ACC112 (cell line): ENCODE measurements around the gene RAB35.

Source experiments
- H2AFZ ChIP-seq: fragments of 200-600 bp; sonication (generic); one replicate; pipeline ENCODE4 v1.6.0; 2017; ENCODE audit warnings: antibody characterized with exemption, low read length; ENCODE audit not compliant: unreplicated experiment
- H3K27ac ChIP-seq: fragments of 200-600 bp; sonication (generic); 2 replicates; pipeline ENCODE4 v1.5.1; 2014; ENCODE audit warnings: low read depth, mild to moderate bottlenecking, antibody characterized with exemption, low read length, moderate library complexity
- H3K27me3 ChIP-seq: fragments of 200-600 bp; sonication (generic); 2 replicates; pipeline ENCODE4 v1.6.1; 2014; ENCODE audit warnings: mild to moderate bottlenecking, antibody characterized with exemption, low read length, moderate library complexity, mixed read lengths; ENCODE audit not compliant: insufficient read depth
- H3K36me3 ChIP-seq: fragments of 200-600 bp; sonication (generic); 2 replicates; pipeline ENCODE4 v1.6.1; 2016; ENCODE audit warnings: mild to moderate bottlenecking, antibody characterized with exemption, low read length, moderate library complexity, mixed read lengths; ENCODE audit not compliant: insufficient read depth
- H3K4me1 ChIP-seq: fragments of 200-600 bp; sonication (generic); one replicate; pipeline ENCODE4 v1.6.1; 2016; ENCODE audit warnings: low read length, mixed read lengths; ENCODE audit not compliant: insufficient read depth, unreplicated experiment, control insufficient read depth
- H3K4me3 ChIP-seq: fragments of 200-600 bp; sonication (generic); 2 replicates; pipeline ENCODE4 v1.5.1; 2014; ENCODE audit warnings: mild to moderate bottlenecking, low read depth, low read length
- H3K79me2 ChIP-seq: fragments of 200-600 bp; sonication (generic); one replicate; pipeline ENCODE4 v1.6.0; 2016; ENCODE audit warnings: low read length; ENCODE audit not compliant: control insufficient read depth, unreplicated experiment, insufficient read depth

The RAB35 gene

DNA sequence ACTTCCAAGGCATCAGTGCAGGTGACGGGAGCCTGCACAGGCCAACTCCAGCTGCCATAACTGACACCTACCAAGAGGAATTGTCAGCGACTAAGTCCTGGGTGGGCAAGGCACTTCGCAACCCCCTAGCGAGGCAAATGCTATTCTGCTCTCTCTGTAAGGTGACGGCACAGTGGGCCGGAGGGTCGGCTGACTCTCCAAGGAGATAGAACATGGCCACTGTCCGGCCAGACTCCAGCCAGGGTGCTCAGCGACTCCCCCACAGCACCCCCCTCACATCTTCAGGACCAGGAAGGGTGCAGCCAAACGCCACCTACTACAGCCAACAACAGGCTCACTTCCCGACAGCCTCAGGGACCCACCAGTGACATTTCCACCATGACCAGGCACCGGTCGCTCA is 13.2 kb downstream of the RAB35 start:
- H3K36me3 ChIP-seq: no peaks in the 10 kb centered on the region
- H3K27ac ChIP-seq: no peak overlapping the region
- H3K27me3 ChIP-seq: no peaks in the 10 kb centered on the region
- no peak overlapping the region for H3K4me3 ChIP-seq
- peaks cover 14% of the 10 kb centered on the region for H3K4me1 ChIP-seq
- peaks cover 71% of the 10 kb centered on the region for H3K79me2 ChIP-seq
- no peak overlapping the region for H2AFZ ChIP-seq

DNA sequence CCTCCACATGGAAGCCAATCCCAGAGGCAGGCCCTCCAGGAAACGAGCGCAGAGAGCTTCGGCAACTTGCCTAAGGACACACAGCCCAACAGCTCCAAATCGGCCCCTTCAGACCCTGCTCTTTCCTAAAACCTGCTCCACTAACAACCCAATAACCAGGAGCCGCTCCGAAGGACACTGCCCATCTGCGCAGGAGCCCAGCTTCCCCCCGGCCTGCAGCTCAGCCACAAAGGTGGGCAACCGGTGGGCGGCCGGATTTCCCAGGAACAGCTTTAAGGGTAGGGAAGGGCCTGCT is 13.6 kb downstream of the RAB35 start:
- Histone ChIP-seq H3K27me3 (no peaks in the 10 kb centered on the region), H3K27ac (no peak overlapping the region), H3K36me3 (no peaks in the 10 kb centered on the region), H3K4me1 (peaks cover 14% of the 10 kb centered on the region), H3K79me2 (peaks cover 67% of the 10 kb centered on the region), H2AFZ (no peak overlapping the region), H3K4me3 (no peak overlapping the region)

GRCh38 chr12:120102189-120103043 is 14.1 kb downstream of the RAB35 start:
- Histone ChIP-seq H3K36me3 (0 out of 2 replicates have a peak, but pooled peaks cover 2% of the 10 kb centered on the region), H3K27me3 (no peaks in the 10 kb centered on the region), H3K4me3 (no peak overlapping the region), H3K4me1 (peaks cover 14% of the 10 kb centered on the region), H3K27ac (no peak overlapping the region), H3K79me2 (peaks cover 64% of the 10 kb centered on the region), H2AFZ (no peak overlapping the region)

DNA sequence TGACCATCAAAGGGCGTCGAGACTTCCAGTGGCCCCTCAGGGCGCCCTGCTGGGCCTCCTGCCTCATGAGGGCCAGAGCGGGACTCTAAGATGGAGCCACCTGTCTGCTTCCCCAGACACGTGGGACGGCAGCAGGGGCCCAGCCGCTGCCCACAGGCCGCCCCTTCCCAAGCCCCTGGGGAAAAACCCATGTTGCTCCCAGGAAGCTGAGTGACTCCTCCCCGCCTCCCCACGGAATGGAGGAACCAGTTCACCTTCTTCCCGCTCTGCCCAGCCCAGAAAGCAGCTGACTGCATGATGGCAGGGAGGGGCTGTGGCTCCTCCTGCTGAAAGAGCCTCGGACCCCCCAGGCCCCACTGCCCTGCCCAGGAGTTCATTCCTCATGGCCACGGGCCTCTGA is 14.9 kb downstream of the RAB35 start:
- Histone ChIP-seq H3K27me3 (no peaks in the 10 kb centered on the region), H3K79me2 (peaks cover 58% of the 10 kb centered on the region), H3K36me3 (peaks cover 3% of the 10 kb centered on the region; the same call in 1 of the 2 replicates), H3K4me1 (peaks cover 14% of the 10 kb centered on the region), H3K4me3 (no peak overlapping the region), H3K27ac (no peak overlapping the region), H2AFZ (no peak overlapping the region)

- Histone ChIP-seq H3K4me3 (no peak overlapping the region), H3K36me3 (peaks cover 3% of the 10 kb centered on the region; the same call in 1 of the 2 replicates), H3K27me3 (no peaks in the 10 kb centered on the region), H3K79me2 (peaks cover 54% of the 10 kb centered on the region), H2AFZ (no peak overlapping the region), H3K4me1 (peaks cover 14% of the 10 kb centered on the region), H3K27ac (no peak overlapping the region)
Measured at GRCh38 chr12:120101182-120101581, 15.4 kb downstream of the RAB35 start.

DNA sequence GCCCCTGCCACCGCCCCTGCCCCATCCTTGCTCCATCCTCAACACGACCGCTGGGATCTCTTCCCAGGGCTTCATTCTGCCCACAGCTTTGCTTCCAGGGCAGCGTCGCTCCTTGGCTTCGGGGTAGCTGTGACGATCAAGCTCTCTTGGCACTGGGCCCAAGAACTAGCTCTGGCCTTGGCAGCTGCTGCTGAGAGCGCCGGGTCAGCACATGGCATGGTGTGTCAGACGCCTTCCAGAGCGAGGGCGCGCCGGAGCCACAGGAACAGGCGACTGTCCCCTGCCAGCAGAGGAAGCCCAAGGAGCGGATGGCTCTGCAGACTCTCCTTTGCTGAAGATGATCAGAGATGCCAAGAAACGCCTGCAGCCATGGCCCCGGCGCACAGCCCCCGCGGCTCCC is 15.9 kb downstream of the RAB35 start:
- Histone ChIP-seq H3K79me2 (peaks cover 49% of the 10 kb centered on the region), H3K27ac (no peak overlapping the region), H3K36me3 (peaks cover 3% of the 10 kb centered on the region; the same call in 1 of the 2 replicates)

GRCh38 chr12:120099738-120100137 is 16.8 kb downstream of the RAB35 start:
- Histone ChIP-seq H3K79me2 (peaks cover 43% of the 10 kb centered on the region), H3K27me3 (no peaks in the 10 kb centered on the region), H3K4me1 (peaks cover 14% of the 10 kb centered on the region), H2AFZ (no peak overlapping the region), H3K4me3 (no peak overlapping the region), H3K36me3 (peaks cover 3% of the 10 kb centered on the region; the same call in 1 of the 2 replicates), H3K27ac (no peak overlapping the region)

More for the DNA sequence above, 15.9 kb downstream of the RAB35 start:
- H3K27me3 ChIP-seq: no peaks in the 10 kb centered on the region
- H2AFZ ChIP-seq: no peak overlapping the region
- no peak overlapping the region for H3K4me3 ChIP-seq
- peaks cover 14% of the 10 kb centered on the region for H3K4me1 ChIP-seq

DNA sequence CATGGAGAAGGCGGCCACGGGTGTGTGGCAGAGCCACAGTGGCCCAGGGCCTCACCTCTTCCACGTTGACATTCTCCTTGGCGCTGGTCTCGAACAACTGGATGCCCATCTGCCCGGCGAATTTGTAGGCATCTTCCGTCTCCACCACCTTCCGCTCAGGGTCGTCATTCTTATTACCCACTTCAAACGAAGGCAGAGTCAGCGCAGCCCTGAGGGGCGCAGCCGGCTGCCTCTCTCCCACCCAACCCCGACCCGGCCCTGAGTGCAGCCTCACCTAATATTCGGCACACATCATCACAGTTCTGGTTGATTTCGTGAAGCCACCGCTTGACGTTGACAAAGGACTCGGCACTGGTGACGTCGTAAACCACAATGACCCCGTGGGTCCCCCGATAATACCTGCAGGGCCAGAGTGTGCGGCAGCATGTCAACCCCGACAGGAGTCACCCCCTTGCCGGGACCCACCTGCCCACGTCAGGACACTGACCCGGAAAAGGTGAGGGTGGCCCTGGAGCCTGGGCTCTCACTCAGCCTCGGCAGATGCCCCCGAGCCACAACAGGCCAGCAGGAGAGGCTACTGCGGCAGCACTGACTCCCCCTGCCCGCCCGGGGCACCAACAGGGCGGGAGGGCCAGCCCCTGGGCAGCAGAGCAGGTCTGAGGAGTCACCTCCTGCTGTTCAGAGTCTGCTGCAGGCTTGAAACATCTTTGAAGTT is 17.6 kb downstream of the RAB35 start:
- Histone ChIP-seq H2AFZ (no peak overlapping the region), H3K4me1 (peaks cover 14% of the 10 kb centered on the region), H3K79me2 (peaks cover 35% of the 10 kb centered on the region), H3K27me3 (no peaks in the 10 kb centered on the region), H3K4me3 (no peak overlapping the region), H3K36me3 (peaks cover 3% of the 10 kb centered on the region; the same call in 1 of the 2 replicates), H3K27ac (no peak overlapping the region)

DNA sequence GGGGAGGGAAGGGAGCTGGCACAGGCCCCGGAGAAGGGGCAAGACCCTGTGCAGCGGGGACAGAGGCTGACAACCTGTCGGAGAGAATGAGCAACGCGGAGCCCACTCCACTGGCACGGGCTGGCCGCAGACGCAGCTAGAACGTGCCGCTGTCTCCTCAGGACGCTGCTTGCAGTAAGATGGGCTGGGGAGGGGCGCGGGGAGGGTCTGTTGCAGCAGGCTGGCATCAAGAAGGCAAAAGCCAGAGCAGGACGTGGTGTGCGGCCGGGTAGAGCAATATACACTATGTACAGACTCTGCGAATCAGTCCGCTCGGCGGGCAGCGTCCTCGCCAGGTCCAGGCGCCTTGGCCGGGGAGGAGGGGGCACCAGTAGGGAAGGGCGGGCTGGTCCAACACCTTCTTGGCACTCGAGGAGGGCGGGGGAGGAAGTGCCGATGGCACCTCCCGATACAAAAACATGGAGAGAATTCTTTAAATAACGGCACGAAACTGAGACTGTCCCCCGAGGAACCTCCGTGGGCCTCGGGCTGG is 19.8 kb downstream of the RAB35 start:
- no peak overlapping the region for H3K27ac ChIP-seq

DNA sequence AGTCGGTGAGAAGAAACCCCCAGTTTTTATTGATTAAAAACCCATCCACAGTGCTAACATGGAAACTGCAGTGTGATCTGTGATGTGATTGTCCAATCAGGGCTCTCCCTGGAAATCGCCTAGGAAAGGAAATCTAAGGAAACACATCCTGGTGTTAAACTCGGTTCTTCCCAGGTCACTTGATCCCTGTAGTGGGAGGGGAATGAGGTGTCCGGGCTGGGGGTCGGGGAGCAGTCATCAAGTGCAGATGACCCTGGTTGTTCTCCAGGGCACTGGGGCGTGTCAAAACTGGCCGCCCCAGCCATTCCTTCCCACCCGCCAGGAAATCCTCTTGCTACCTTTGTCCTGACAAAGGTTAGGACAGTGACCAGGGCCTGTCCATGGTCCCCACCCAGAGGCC is 20.8 kb downstream of the RAB35 start:
- peaks cover 3% of the 10 kb centered on the region; the same call in 1 of the 2 replicates for H3K36me3 ChIP-seq
- no peak overlapping the region for H3K4me3 ChIP-seq
- peaks cover 4% of the 10 kb centered on the region for H3K79me2 ChIP-seq
- H2AFZ ChIP-seq: no peak overlapping the region
- H3K4me1 ChIP-seq: no peaks in the 10 kb centered on the region
- H3K27ac ChIP-seq: no peak overlapping the region
- no peaks in the 10 kb centered on the region for H3K27me3 ChIP-seq

More for the DNA sequence above, 19.8 kb downstream of the RAB35 start:
- Histone ChIP-seq H3K4me3 (no peak overlapping the region), H3K79me2 (peaks cover 14% of the 10 kb centered on the region), H2AFZ (no peak overlapping the region), H3K27me3 (no peaks in the 10 kb centered on the region), H3K36me3 (peaks cover 3% of the 10 kb centered on the region; the same call in 1 of the 2 replicates), H3K4me1 (peaks cover 8% of the 10 kb centered on the region)
